Omental fat pad (tissue), 4 donors: ENCODE data around the gene CPN1. TPM values are rescaled to one million over a fixed set of nuclear protein-coding genes. Genes with fewer than 3 reads are reported as not detected.

Experiments used
- ATAC-seq: fragments of 150-250 bp; one replicate; pipeline ENCODE4 v1.9.1; 2016; ENCODE audit warnings: mild to moderate bottlenecking, moderate library complexity; ENCODE audit not compliant: low FRiP score
- DNase-seq: peaks from one replicate; pipeline ENCODE4 v3.0.0-alpha.2; 2019; ENCODE audit warnings: low spot score
- CTCF ChIP-seq, 3 donors: fragments of 450-650 bp; IDR thresholded peaks; one replicate each; pipeline ENCODE4 v1.5.1; 2016 to 2017; ENCODE audit warnings: antibody characterized with exemption in 3 of 3, mild to moderate bottlenecking in 3 of 3, moderate library complexity in 2 of 3
- total RNA-seq, 4 donors: library from RNA; depleted of rRNA; stranded (reverse); fragments of >200 nt; gene quantifications; one replicate each; pipeline ENCODE4 v1.1.0, GENCODE V29; 2016

CPN1 gene
- total RNA-seq, 4 donors from 2014 or later = not detected

GRCh38 chr10:100061401-100061800 lies 20.3 kb downstream of the CPN1 start:
- no peak for TF ChIP-seq CTCF (IDR thresholded peaks at IDR 0.05)

GRCh38 chr10:100057948-100058347 lies 23.7 kb downstream of the CPN1 start:
- DNase-seq (no peak), ATAC-seq (no peak)
- no peak for TF ChIP-seq CTCF (IDR thresholded peaks at IDR 0.05)

More at GRCh38 chr10:100061401-100061800, 20.3 kb downstream of the CPN1 start:
- ATAC-seq (no peak), DNase-seq (no peak)

GRCh38 chr10:100053686-100054460 lies 27.8 kb downstream of the CPN1 start:
- no peak for DNase-seq
- no peak for TF ChIP-seq CTCF (IDR thresholded peaks at IDR 0.05)
- ATAC-seq = no peak

GRCh38 chr10:100046021-100046486 lies 35.6 kb downstream of the CPN1 start:
- peak; percentile 94 for DNase-seq
- peak; percentile 73 for ATAC-seq
- TF ChIP-seq CTCF (IDR thresholded peaks at IDR 0.05) = peak in 2 of 3 donors; percentile 55 to 67

GRCh38 chr10:100045592-100045991 lies 36.1 kb downstream of the CPN1 start:
- TF ChIP-seq CTCF (IDR thresholded peaks at IDR 0.05) = no peak
- ATAC-seq (no peak), DNase-seq (no peak)

GRCh38 chr10:100043796-100044195 lies 37.9 kb downstream of the CPN1 start:
- ATAC-seq (peak; percentile 63), DNase-seq (no peak)
- TF ChIP-seq CTCF (IDR thresholded peaks at IDR 0.05) = no peak

GRCh38 chr10:100043344-100043743 lies 38.3 kb downstream of the CPN1 start:
- TF ChIP-seq CTCF (IDR thresholded peaks at IDR 0.05) = no peak
- no peak for DNase-seq
- ATAC-seq = no peak
